HEK293 (cell line): Measurements from ENCODE around the gene KIZ.

Experiments used
- CTCF ChIA-PET: fragments of 350-600 bp; formaldehyde crosslinking; extraction: SDS; loops from one replicate; lab custom pipeline; 2021; ENCODE audit warnings: antibody characterized with exemption; lab: Yijun Ruan, JAX
- POLR2A ChIA-PET: fragments of 300-600 bp; formaldehyde crosslinking; extraction: SDS; loops from one replicate; lab custom pipeline; 2020; ENCODE audit warnings: antibody characterized with exemption, inconsistent platforms; lab: Yijun Ruan, JAX
- H3K27ac ChIP-seq: fragments of 200-500 bp; sonication (Bioruptor generic); 2 replicates; pipeline ENCODE4 v1.5.1; 2014; ENCODE audit warnings: low read depth, low read length, control low read depth, inconsistent platforms; ENCODE audit errors: extremely low read depth
- H3K36me3 ChIP-seq, 2 experiments: fragments of 200-500 bp in 1 of 2; sonication (Bioruptor generic) in 1 of 2; 1 replicate in 1 of 2; 2 replicates in 1 of 2; pipeline ENCODE4 v1.5.1; 2014 to 2017; ENCODE audit warnings: inconsistent platforms in 2 of 2, low read length in 2 of 2; ENCODE audit not compliant: control insufficient read depth in 2 of 2, insufficient read depth in 1 of 2
- H3K4me1 ChIP-seq: fragments of 200-500 bp; sonication (Bioruptor generic); 2 replicates; pipeline ENCODE4 v1.5.1; 2014; ENCODE audit warnings: mild to moderate bottlenecking, low read length, inconsistent platforms; ENCODE audit not compliant: control insufficient read depth, insufficient read depth
- H3K4me3 ChIP-seq: 2 replicates; pipeline ENCODE4 v1.5.1; 2011; ENCODE audit warnings: low read depth, mild to moderate bottlenecking, control low read depth, low read length, moderate library complexity
- H3K9me3 ChIP-seq: fragments of 200-500 bp; sonication (Bioruptor generic); 2 replicates; pipeline ENCODE4 v1.5.1; 2014; ENCODE audit warnings: low read depth, low read length, inconsistent platforms; ENCODE audit not compliant: control insufficient read depth, insufficient read depth
- ELK4 ChIP-seq: IDR thresholded peaks from 2 replicates; pipeline ENCODE4 v1.6.1; 2011; ENCODE audit warnings: mild to moderate bottlenecking, low read depth, low read length, borderline replicate concordance
- MZF1 ChIP-seq: fragments of 450-650 bp; formaldehyde crosslinking; IDR thresholded peaks from 2 replicates; pipeline ENCODE4 v1.5.1; 2017; ENCODE audit warnings: missing biosample characterization, missing genetic modification characterization, borderline replicate concordance
- SCRT1 ChIP-seq: fragments of 450-650 bp; formaldehyde crosslinking; IDR thresholded peaks from 2 replicates; pipeline ENCODE4 v1.5.1; 2016; ENCODE audit warnings: missing biosample characterization, missing genetic modification characterization, borderline replicate concordance
- ZBTB20 ChIP-seq: fragments of 450-650 bp; formaldehyde crosslinking; IDR thresholded peaks from 2 replicates; pipeline ENCODE4 v1.5.1; 2016; ENCODE audit warnings: missing biosample characterization, missing genetic modification characterization
- ZNF146 ChIP-seq: fragments of 450-650 bp; formaldehyde crosslinking; IDR thresholded peaks from 2 replicates; pipeline ENCODE4 v1.5.1; 2016; ENCODE audit warnings: missing biosample characterization, missing genetic modification characterization
- ZNF184 ChIP-seq: fragments of 450-650 bp; IDR thresholded peaks from 2 replicates; pipeline ENCODE4 v1.5.1; 2018; ENCODE audit warnings: missing biosample characterization, mild to moderate bottlenecking, missing genetic modification characterization
- ZNF280D ChIP-seq: fragments of 450-650 bp; formaldehyde crosslinking; IDR thresholded peaks from 2 replicates; pipeline ENCODE4 v1.5.1; 2016; ENCODE audit warnings: missing biosample characterization, missing genetic modification characterization
- ZNF311 ChIP-seq: fragments of 450-650 bp; formaldehyde crosslinking; IDR thresholded peaks from 2 replicates; pipeline ENCODE4 v1.5.1; 2017; ENCODE audit warnings: missing biosample characterization, missing genetic modification characterization, borderline replicate concordance
- ZNF37A ChIP-seq: fragments of 450-650 bp; IDR thresholded peaks from 2 replicates; pipeline ENCODE4 v1.5.1; 2018; ENCODE audit warnings: missing biosample characterization, missing genetic modification characterization
- ZNF596 ChIP-seq: fragments of 450-650 bp; IDR thresholded peaks from 2 replicates; pipeline ENCODE4 v1.5.0; 2018; ENCODE audit warnings: missing biosample characterization, mild to moderate bottlenecking, missing genetic modification characterization, moderate library complexity
- ZNF76 ChIP-seq: fragments of 450-650 bp; formaldehyde crosslinking; IDR thresholded peaks from 2 replicates; pipeline ENCODE4; 2016; ENCODE audit warnings: low read depth, missing biosample characterization, missing genetic modification characterization, borderline replicate concordance
- ZNF777 ChIP-seq: fragments of 450-650 bp; formaldehyde crosslinking; IDR thresholded peaks from 2 replicates; pipeline ENCODE4 v1.5.1; 2017; ENCODE audit warnings: missing biosample characterization, missing genetic modification characterization, borderline replicate concordance
- ZNF785 ChIP-seq: fragments of 450-650 bp; formaldehyde crosslinking; IDR thresholded peaks from 2 replicates; pipeline ENCODE4 v1.5.1; 2016; ENCODE audit warnings: missing biosample characterization, missing genetic modification characterization
- ZNF837 ChIP-seq: fragments of 450-650 bp; formaldehyde crosslinking; IDR thresholded peaks from 2 replicates; pipeline ENCODE4 v1.5.1; 2016; ENCODE audit warnings: missing biosample characterization, missing genetic modification characterization
- ZNF843 ChIP-seq: fragments of 450-650 bp; formaldehyde crosslinking; IDR thresholded peaks from 2 replicates; pipeline ENCODE4 v1.5.1; 2016; ENCODE audit warnings: missing biosample characterization, missing genetic modification characterization
- ZSCAN5A ChIP-seq: fragments of 450-650 bp; formaldehyde crosslinking; IDR thresholded peaks from 2 replicates; pipeline ENCODE4 v1.5.1; 2016; ENCODE audit warnings: missing biosample characterization, missing genetic modification characterization
- TF ChIP-seq, protein P1 (sequence below): fragments of 450-650 bp; formaldehyde crosslinking; IDR thresholded peaks from 2 replicates; pipeline ENCODE4; 2016; ENCODE audit warnings: missing biosample characterization, missing genetic modification characterization
- TF ChIP-seq, protein P2 (sequence below): fragments of 450-650 bp; formaldehyde crosslinking; IDR thresholded peaks from 2 replicates; pipeline ENCODE4 v1.5.0; 2017; ENCODE audit warnings: missing biosample characterization, missing genetic modification characterization, borderline replicate concordance
- TF ChIP-seq, protein P3 (sequence below): fragments of 450-650 bp; formaldehyde crosslinking; IDR thresholded peaks from 2 replicates; pipeline ENCODE4 v1.5.1; 2016; ENCODE audit warnings: missing biosample characterization, missing genetic modification characterization
- TF ChIP-seq, protein P4 (sequence below): fragments of 450-650 bp; formaldehyde crosslinking; IDR thresholded peaks from 2 replicates; pipeline ENCODE4 v1.5.1; 2016; ENCODE audit warnings: missing biosample characterization, missing genetic modification characterization

The KIZ gene

GRCh38 chr20:21179757-21180156 lies 53.9 kb downstream of the KIZ start (continued):
- TF ChIP-seq ZNF280D (no peak), ELK4 (no peak), ZNF37A (no peak), ZNF785 (no peak), ZNF843 (no peak), ZNF76 (no peak), ZBTB20 (tag by site-specific recombination) (no peak)
- TF ChIP-seq, all 188 proteins: peak for 0

- Histone ChIP-seq H3K4me1 (peaks cover 9% of the 10 kb centered on the region), H3K9me3 (no peaks in the 10 kb centered on the region), H3K36me3 (no peaks in the 10 kb centered on the region), H3K27ac (no peak overlapping the region), H3K4me3 (no peak overlapping the region)
- POLR2A ChIA-PET, result no interaction called here
- CTCF ChIA-PET, result no interaction called here
- TF ChIP-seq, protein P1, sequence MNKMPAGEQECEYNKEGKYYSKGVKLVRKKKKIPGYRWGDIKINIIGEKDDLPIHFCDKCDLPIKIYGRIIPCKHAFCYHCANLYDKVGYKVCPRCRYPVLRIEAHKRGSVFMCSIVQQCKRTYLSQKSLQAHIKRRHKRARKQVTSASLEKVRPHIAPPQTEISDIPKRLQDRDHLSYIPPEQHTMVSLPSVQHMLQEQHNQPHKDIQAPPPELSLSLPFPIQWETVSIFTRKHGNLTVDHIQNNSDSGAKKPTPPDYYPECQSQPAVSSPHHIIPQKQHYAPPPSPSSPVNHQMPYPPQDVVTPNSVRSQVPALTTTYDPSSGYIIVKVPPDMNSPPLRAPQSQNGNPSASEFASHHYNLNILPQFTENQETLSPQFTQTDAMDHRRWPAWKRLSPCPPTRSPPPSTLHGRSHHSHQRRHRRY, result no peak
- TF ChIP-seq MZF1 (tag by site-specific recombination), result no peak
- TF ChIP-seq, protein P2, sequence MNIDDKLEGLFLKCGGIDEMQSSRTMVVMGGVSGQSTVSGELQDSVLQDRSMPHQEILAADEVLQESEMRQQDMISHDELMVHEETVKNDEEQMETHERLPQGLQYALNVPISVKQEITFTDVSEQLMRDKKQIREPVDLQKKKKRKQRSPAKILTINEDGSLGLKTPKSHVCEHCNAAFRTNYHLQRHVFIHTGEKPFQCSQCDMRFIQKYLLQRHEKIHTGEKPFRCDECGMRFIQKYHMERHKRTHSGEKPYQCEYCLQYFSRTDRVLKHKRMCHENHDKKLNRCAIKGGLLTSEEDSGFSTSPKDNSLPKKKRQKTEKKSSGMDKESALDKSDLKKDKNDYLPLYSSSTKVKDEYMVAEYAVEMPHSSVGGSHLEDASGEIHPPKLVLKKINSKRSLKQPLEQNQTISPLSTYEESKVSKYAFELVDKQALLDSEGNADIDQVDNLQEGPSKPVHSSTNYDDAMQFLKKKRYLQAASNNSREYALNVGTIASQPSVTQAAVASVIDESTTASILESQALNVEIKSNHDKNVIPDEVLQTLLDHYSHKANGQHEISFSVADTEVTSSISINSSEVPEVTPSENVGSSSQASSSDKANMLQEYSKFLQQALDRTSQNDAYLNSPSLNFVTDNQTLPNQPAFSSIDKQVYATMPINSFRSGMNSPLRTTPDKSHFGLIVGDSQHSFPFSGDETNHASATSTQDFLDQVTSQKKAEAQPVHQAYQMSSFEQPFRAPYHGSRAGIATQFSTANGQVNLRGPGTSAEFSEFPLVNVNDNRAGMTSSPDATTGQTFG (tag by site-specific recombination), result no peak
- TF ChIP-seq, protein P3, sequence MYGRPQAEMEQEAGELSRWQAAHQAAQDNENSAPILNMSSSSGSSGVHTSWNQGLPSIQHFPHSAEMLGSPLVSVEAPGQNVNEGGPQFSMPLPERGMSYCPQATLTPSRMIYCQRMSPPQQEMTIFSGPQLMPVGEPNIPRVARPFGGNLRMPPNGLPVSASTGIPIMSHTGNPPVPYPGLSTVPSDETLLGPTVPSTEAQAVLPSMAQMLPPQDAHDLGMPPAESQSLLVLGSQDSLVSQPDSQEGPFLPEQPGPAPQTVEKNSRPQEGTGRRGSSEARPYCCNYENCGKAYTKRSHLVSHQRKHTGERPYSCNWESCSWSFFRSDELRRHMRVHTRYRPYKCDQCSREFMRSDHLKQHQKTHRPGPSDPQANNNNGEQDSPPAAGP (tag by site-specific recombination), result no peak
- no peak for TF ChIP-seq ZNF837
- no peak for TF ChIP-seq ZSCAN5A (tag by site-specific recombination)
- no peak for TF ChIP-seq ZNF843
- TF ChIP-seq, protein P4, sequence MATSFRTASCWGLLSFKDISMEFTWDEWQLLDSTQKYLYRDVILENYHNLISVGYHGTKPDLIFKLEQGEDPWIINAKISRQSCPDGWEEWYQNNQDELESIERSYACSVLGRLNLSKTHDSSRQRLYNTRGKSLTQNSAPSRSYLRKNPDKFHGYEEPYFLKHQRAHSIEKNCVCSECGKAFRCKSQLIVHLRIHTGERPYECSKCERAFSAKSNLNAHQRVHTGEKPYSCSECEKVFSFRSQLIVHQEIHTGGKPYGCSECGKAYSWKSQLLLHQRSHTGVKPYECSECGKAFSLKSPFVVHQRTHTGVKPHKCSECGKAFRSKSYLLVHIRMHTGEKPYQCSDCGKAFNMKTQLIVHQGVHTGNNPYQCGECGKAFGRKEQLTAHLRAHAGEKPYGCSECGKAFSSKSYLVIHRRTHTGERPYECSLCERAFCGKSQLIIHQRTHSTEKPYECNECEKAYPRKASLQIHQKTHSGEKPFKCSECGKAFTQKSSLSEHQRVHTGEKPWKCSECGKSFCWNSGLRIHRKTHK, result no peak
- no peak for TF ChIP-seq ZNF777 (tag by site-specific recombination)
- no peak for TF ChIP-seq ZNF596 (tag by site-specific recombination)
- no peak for TF ChIP-seq SCRT1 (tag by site-specific recombination)
- TF ChIP-seq ZNF311 (tag by site-specific recombination), result no peak
- TF ChIP-seq ZNF146 (tag by site-specific recombination), result no peak
- TF ChIP-seq ZNF184 (tag by site-specific recombination), result no peak
- TF ChIP-seq, all 188 proteins: peak for 0
Observed at GRCh38 chr20:21180248-21180647, 54.4 kb downstream of the KIZ start.
